ENCODE results near the gene WDR72.
"Not testable (repeated sequence)": the region's sequence is repeated elsewhere in the genome, so short reads cannot be mapped to it uniquely, and the experiment has no call there.

WDR72 gene

GRCh38 chr15:53695365-53695764, 64.1 kb downstream of the WDR72 start:
- DNase-seq, result no peak

- DNase-seq, result no peak
These were observed 65.0 kb downstream of the WDR72 start for GRCh38 chr15:53694476-53694874.

GRCh38 chr15:53693729-53694475, 65.6 kb downstream of the WDR72 start:
- peak; percentile 34 for DNase-seq

- not testable (repeated sequence) for DNase-seq
These were observed 75.3 kb downstream of the WDR72 start for GRCh38 chr15:53684162-53684561.

- no peak for DNase-seq
These were observed 78.4 kb downstream of the WDR72 start for GRCh38 chr15:53681056-53681455.

GRCh38 chr15:53675832-53676231, 83.6 kb downstream of the WDR72 start:
- DNase-seq, result no peak

- DNase-seq, result no peak
These were observed 87.9 kb downstream of the WDR72 start for GRCh38 chr15:53671545-53671944.

- no peak for DNase-seq
These were observed 88.8 kb downstream of the WDR72 start for GRCh38 chr15:53670701-53671100.

GRCh38 chr15:53665930-53666329, 93.5 kb downstream of the WDR72 start:
- no peak for DNase-seq

GRCh38 chr15:53658827-53659555, 100.5 kb downstream of the WDR72 start:
- no peak for DNase-seq

- DNase-seq, result no peak
These were observed 101.2 kb downstream of the WDR72 start for GRCh38 chr15:53658255-53658654.

GRCh38 chr15:53648934-53649333, 110.5 kb downstream of the WDR72 start:
- DNase-seq, result no peak

GRCh38 chr15:53644660-53645059, 114.8 kb downstream of the WDR72 start:
- no peak for DNase-seq

GRCh38 chr15:53634517-53635106, 124.9 kb downstream of the WDR72 start:
- no peak for DNase-seq

- no peak for DNase-seq
These were observed 132.2 kb downstream of the WDR72 start for GRCh38 chr15:53627279-53627678.

- no peak for DNase-seq
These were observed 133.3 kb downstream of the WDR72 start for GRCh38 chr15:53625962-53626845.

- no peak for DNase-seq
These were observed 134.2 kb downstream of the WDR72 start for GRCh38 chr15:53625260-53625659.

GRCh38 chr15:53618461-53618860, 141.0 kb downstream of the WDR72 start:
- no peak for DNase-seq

- peak; percentile 4 for DNase-seq
These were observed 148.1 kb downstream of the WDR72 start for GRCh38 chr15:53611145-53611920.

GRCh38 chr15:53591041-53591440, 168.4 kb downstream of the WDR72 start:
- no peak for DNase-seq

GRCh38 chr15:53590380-53590779, 169.1 kb downstream of the WDR72 start:
- no peak for DNase-seq

- peak; percentile 14 for DNase-seq
These were observed 169.9 kb downstream of the WDR72 start for GRCh38 chr15:53589520-53590057.
